ENCODE measurements around the gene PPFIBP2.

Gene PPFIBP2

DNA sequence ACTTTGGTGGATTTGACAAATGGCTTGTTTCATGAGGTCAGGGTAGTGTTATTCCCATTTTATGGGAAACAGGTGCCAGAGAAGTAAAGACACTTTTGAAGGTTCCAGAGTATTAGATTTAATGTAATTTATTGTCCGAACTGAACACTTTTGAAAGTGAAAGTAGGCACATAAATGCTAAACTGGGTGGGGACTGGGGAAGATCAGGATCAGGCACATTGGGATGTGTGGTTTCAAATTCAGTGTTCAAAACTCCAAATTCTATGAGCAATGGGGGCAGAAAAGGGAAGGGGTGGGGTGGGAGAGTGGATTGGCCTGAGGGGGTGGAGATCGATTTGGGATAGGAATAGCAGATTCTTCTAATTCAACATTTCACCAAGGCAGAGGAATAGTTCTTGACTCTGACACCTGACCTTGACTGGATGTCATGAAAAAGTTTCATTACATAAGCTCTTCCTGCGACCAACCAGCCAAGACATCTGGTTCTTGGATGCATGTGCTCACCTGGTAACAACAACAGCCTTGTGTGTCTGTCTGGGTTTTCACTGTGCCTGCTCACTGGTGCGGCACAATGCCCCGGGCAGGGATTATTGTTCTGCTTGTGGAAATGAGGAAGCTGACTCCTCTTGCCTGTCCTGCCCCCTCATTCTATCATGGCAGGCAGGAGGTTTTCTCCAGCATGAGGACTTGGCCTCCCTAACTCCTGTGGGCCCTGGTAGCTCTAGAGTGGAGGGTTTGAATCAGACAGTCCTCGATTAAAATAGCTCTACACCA is 10.8 kb downstream of the PPFIBP2 start:
- Histone ChIP-seq H3K9me3 (replicated peaks in 1 of 2; ENCODE audit: control insufficient read depth in 2 of 2, insufficient read depth in 1 of 2, low read depth in 1 of 2, low read length in 2 of 2) (no peaks in the 10 kb centered on the region), H3K4me1 (ENCODE audit: control insufficient read depth in 2 of 2, insufficient read depth in 1 of 2, low read depth in 1 of 2, low read length in 2 of 2) (no peaks in the 10 kb centered on the region), H2BK12ac (ENCODE audit: low read length) (no peak overlapping the region), H3K9ac (ENCODE audit: low read depth, low read length, poor library complexity) (no peak overlapping the region), H3K79me1 (ENCODE audit: low read depth, low read length) (no peaks in the 10 kb centered on the region), H2BK15ac (ENCODE audit: low read length) (no peak overlapping the region), H3K4ac (ENCODE audit: low read length) (no peak overlapping the region), H2BK5ac (ENCODE audit: low read length) (no peak overlapping the region), H2AFZ (ENCODE audit: low read length) (no peak overlapping the region), H3K4me2 (ENCODE audit: insufficient read depth, low read length, poor library complexity, severe bottlenecking) (no peak overlapping the region), H3K18ac (ENCODE audit: low read length) (no peak overlapping the region), H3K14ac (ENCODE audit: low read length) (no peak overlapping the region), H4K8ac (ENCODE audit: low read depth, low read length) (no peak overlapping the region), H3K36me3 (replicated peaks in 1 of 2; ENCODE audit: control insufficient read depth in 2 of 2, insufficient read depth in 2 of 2, low read length in 2 of 2) (no peaks in the 10 kb centered on the region), H2BK120ac (ENCODE audit: low read depth, low read length) (no peak overlapping the region), H3K27ac (replicated peaks; ENCODE audit: low read length) (no peak overlapping the region), H2AK5ac (ENCODE audit: low read depth, low read length) (no peak overlapping the region), H3K23ac (ENCODE audit: low read depth, low read length, poor library complexity) (no peak overlapping the region), H4K91ac (ENCODE audit: low read depth, low read length, poor library complexity) (no peak overlapping the region), H3K27me3 (ENCODE audit: control insufficient read depth in 3 of 3, insufficient read depth in 3 of 3, low read depth in 1 of 3, low read length in 3 of 3) (peaks cover 0 to 35% (median 0%) of the 10 kb centered on the region in 3 experiments), H3K4me3 (ENCODE audit: low read length in 2 of 2) (no peak overlapping the region)
- no peak for DNase-seq (ENCODE audit: low spot score)
- WGBS, 2 donors (ENCODE audit: extremely low coverage in 2 of 2, insufficient read length in 2 of 2, insufficient replicate concordance in 1 of 2) = no CpG with 5 or more reads among the region's 6 CpGs

DNA sequence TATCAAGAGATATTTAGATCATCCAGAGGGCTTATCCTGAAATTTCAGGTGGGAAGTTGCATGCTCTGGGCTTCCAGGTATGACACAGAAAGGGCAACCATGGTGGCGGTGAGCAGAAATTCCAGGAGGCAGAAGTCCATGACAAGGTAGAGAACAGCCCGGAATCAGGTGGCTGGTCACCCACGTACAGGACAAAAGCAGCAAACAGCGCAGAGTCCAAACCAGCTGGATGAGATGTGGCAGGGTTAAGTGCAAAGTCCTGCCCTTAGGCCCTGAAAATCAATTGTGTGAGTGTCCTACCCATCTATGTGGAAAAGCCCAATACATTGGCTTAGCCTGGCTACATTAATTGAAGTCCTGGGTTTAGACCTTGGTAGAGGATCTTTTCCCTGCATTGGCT is 11.6 kb downstream of the PPFIBP2 start:
- H2AK5ac ChIP-seq (ENCODE audit: low read depth, low read length) = no peak overlapping the region
- no peak overlapping the region for H3K4me3 ChIP-seq (ENCODE audit: low read length in 2 of 2)
- H4K8ac ChIP-seq (ENCODE audit: low read depth, low read length) = no peak overlapping the region
- H3K27ac ChIP-seq (replicated peaks; ENCODE audit: low read length) = no peak overlapping the region
- H2BK120ac ChIP-seq (ENCODE audit: low read depth, low read length) = no peak overlapping the region
- H3K27me3 ChIP-seq (ENCODE audit: control insufficient read depth in 3 of 3, insufficient read depth in 3 of 3, low read depth in 1 of 3, low read length in 3 of 3) = peaks cover 0 to 37% (median 0%) of the 10 kb centered on the region in 3 experiments
- H3K79me1 ChIP-seq (ENCODE audit: low read depth, low read length) = no peaks in the 10 kb centered on the region
- H2BK12ac ChIP-seq (ENCODE audit: low read length) = no peak overlapping the region
- no peak overlapping the region for H3K4me2 ChIP-seq (ENCODE audit: insufficient read depth, low read length, poor library complexity, severe bottlenecking)
- DNase-seq (ENCODE audit: low spot score) = no peak
- H2BK15ac ChIP-seq (ENCODE audit: low read length) = no peak overlapping the region
- H3K18ac ChIP-seq (ENCODE audit: low read length) = no peak overlapping the region
- no peak overlapping the region for H4K91ac ChIP-seq (ENCODE audit: low read depth, low read length, poor library complexity)
- H3K23ac ChIP-seq (ENCODE audit: low read depth, low read length, poor library complexity) = no peak overlapping the region
- H3K14ac ChIP-seq (ENCODE audit: low read length) = no peak overlapping the region
- no peak overlapping the region for H2AFZ ChIP-seq (ENCODE audit: low read length)
- H3K36me3 ChIP-seq (replicated peaks in 1 of 2; ENCODE audit: control insufficient read depth in 2 of 2, insufficient read depth in 2 of 2, low read length in 2 of 2) = no peaks in the 10 kb centered on the region
- WGBS, 2 donors (ENCODE audit: extremely low coverage in 2 of 2, insufficient read length in 2 of 2, insufficient replicate concordance in 1 of 2) = no CpG with 5 or more reads among the region's 4 CpGs
- no peak overlapping the region for H2BK5ac ChIP-seq (ENCODE audit: low read length)
- no peak overlapping the region for H3K9ac ChIP-seq (ENCODE audit: low read depth, low read length, poor library complexity)
- H3K4me1 ChIP-seq (ENCODE audit: control insufficient read depth in 2 of 2, insufficient read depth in 1 of 2, low read depth in 1 of 2, low read length in 2 of 2) = no peaks in the 10 kb centered on the region
- H3K9me3 ChIP-seq (replicated peaks in 1 of 2; ENCODE audit: control insufficient read depth in 2 of 2, insufficient read depth in 1 of 2, low read depth in 1 of 2, low read length in 2 of 2) = no peaks in the 10 kb centered on the region
- H3K4ac ChIP-seq (ENCODE audit: low read length) = no peak overlapping the region

DNA sequence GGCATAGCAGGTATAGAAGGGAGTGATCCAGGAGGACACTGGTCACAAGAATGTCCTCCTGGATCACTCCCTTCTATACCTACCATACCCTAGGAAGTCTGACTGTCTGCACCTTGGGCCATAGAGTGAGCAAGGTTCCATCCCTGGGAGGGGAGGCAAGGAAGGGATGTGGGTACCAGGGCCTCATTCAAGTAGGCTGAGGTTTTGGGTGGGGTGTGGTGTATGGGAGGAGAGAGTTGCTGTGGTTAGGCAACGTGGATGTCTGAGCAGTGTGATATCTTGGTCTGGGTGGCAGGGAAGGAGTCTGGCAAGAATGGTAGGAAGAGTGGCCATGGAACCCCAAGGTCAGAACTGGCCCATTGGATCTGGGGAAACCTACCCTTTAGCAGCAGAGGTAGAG is 13.2 kb downstream of the PPFIBP2 start:
- Histone ChIP-seq H3K9me3 (replicated peaks in 1 of 2; ENCODE audit: control insufficient read depth in 2 of 2, insufficient read depth in 1 of 2, low read depth in 1 of 2, low read length in 2 of 2) (no peaks in the 10 kb centered on the region), H2BK15ac (ENCODE audit: low read length) (no peak overlapping the region), H4K8ac (ENCODE audit: low read depth, low read length) (no peak overlapping the region), H3K4ac (ENCODE audit: low read length) (no peak overlapping the region), H3K18ac (ENCODE audit: low read length) (no peak overlapping the region), H3K27me3 (ENCODE audit: control insufficient read depth in 3 of 3, insufficient read depth in 3 of 3, low read depth in 1 of 3, low read length in 3 of 3) (peaks cover 0 to 26% (median 0%) of the 10 kb centered on the region in 3 experiments), H2BK5ac (ENCODE audit: low read length) (no peak overlapping the region), H4K91ac (ENCODE audit: low read depth, low read length, poor library complexity) (no peak overlapping the region), H3K4me2 (ENCODE audit: insufficient read depth, low read length, poor library complexity, severe bottlenecking) (no peak overlapping the region), H3K23ac (ENCODE audit: low read depth, low read length, poor library complexity) (no peak overlapping the region), H3K79me1 (ENCODE audit: low read depth, low read length) (no peaks in the 10 kb centered on the region), H3K4me3 (ENCODE audit: low read length in 2 of 2) (no peak overlapping the region), H2AK5ac (ENCODE audit: low read depth, low read length) (no peak overlapping the region), H3K27ac (replicated peaks; ENCODE audit: low read length) (no peak overlapping the region), H3K4me1 (ENCODE audit: control insufficient read depth in 2 of 2, insufficient read depth in 1 of 2, low read depth in 1 of 2, low read length in 2 of 2) (no peaks in the 10 kb centered on the region), H2BK12ac (ENCODE audit: low read length) (no peak overlapping the region), H2AFZ (ENCODE audit: low read length) (no peak overlapping the region), H2BK120ac (ENCODE audit: low read depth, low read length) (no peak overlapping the region), H3K9ac (ENCODE audit: low read depth, low read length, poor library complexity) (no peak overlapping the region), H3K36me3 (replicated peaks in 1 of 2; ENCODE audit: control insufficient read depth in 2 of 2, insufficient read depth in 2 of 2, low read length in 2 of 2) (no peaks in the 10 kb centered on the region), H3K14ac (ENCODE audit: low read length) (no peak overlapping the region)
- no CpG with 5 or more reads among the region's 1 CpG for WGBS, 2 donors (ENCODE audit: extremely low coverage in 2 of 2, insufficient read length in 2 of 2, insufficient replicate concordance in 1 of 2)
- no peak for DNase-seq (ENCODE audit: low spot score)

DNA sequence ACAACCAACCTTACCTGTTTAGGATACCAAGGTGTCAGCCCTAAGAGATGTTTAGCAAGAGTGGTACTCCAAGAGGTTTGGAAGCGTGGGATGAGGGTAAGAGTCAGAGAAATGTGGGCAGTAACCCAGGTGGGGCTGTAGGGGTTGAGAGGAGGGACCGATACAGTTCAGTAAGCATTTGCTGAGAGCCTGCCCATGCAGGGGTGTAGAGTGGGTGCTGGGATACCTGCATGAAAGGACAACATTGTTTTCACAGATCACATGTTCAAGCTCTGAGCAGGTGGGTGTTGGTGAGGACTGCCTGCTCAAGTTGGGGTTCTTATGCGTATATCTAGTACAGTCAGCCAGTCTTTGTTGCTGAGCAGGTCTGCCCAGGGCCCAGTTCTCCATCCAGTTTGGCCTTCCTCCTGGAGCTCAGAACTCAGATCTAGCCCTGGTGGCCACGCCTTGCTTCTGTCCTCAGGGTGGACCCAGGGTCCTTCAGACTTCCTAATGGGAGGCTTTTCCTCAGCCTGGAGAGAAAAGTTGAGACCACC is 14.8 kb downstream of the PPFIBP2 start:
- H3K9ac ChIP-seq (ENCODE audit: low read depth, low read length, poor library complexity) = no peak overlapping the region
- no peak overlapping the region for H2BK15ac ChIP-seq (ENCODE audit: low read length)
- H2AK5ac ChIP-seq (ENCODE audit: low read depth, low read length) = no peak overlapping the region
- H3K4me2 ChIP-seq (ENCODE audit: insufficient read depth, low read length, poor library complexity, severe bottlenecking) = no peak overlapping the region
- no peak overlapping the region for H2BK5ac ChIP-seq (ENCODE audit: low read length)
- no peak overlapping the region for H3K14ac ChIP-seq (ENCODE audit: low read length)
- no peaks in the 10 kb centered on the region for H3K36me3 ChIP-seq (replicated peaks in 1 of 2; ENCODE audit: control insufficient read depth in 2 of 2, insufficient read depth in 2 of 2, low read length in 2 of 2)
- peaks cover 0 to 25% (median 0%) of the 10 kb centered on the region in 3 experiments for H3K27me3 ChIP-seq (ENCODE audit: control insufficient read depth in 3 of 3, insufficient read depth in 3 of 3, low read depth in 1 of 3, low read length in 3 of 3)
- H2BK12ac ChIP-seq (ENCODE audit: low read length) = no peak overlapping the region
- no peak overlapping the region for H3K4me3 ChIP-seq (ENCODE audit: low read length in 2 of 2)
- no peaks in the 10 kb centered on the region for H3K4me1 ChIP-seq (ENCODE audit: control insufficient read depth in 2 of 2, insufficient read depth in 1 of 2, low read depth in 1 of 2, low read length in 2 of 2)
- H3K27ac ChIP-seq (replicated peaks; ENCODE audit: low read length) = no peak overlapping the region
- no peaks in the 10 kb centered on the region for H3K9me3 ChIP-seq (replicated peaks in 1 of 2; ENCODE audit: control insufficient read depth in 2 of 2, insufficient read depth in 1 of 2, low read depth in 1 of 2, low read length in 2 of 2)
- no peak for DNase-seq (ENCODE audit: low spot score)
- H3K4ac ChIP-seq (ENCODE audit: low read length) = no peak overlapping the region
- WGBS, 2 donors (ENCODE audit: extremely low coverage in 2 of 2, insufficient read length in 2 of 2, insufficient replicate concordance in 1 of 2) = no CpG with 5 or more reads among the region's 4 CpGs
- no peak overlapping the region for H3K18ac ChIP-seq (ENCODE audit: low read length)
- no peak overlapping the region for H2AFZ ChIP-seq (ENCODE audit: low read length)
- H4K8ac ChIP-seq (ENCODE audit: low read depth, low read length) = no peak overlapping the region
- H4K91ac ChIP-seq (ENCODE audit: low read depth, low read length, poor library complexity) = no peak overlapping the region
- H3K23ac ChIP-seq (ENCODE audit: low read depth, low read length, poor library complexity) = no peak overlapping the region
- no peak overlapping the region for H2BK120ac ChIP-seq (ENCODE audit: low read depth, low read length)
- H3K79me1 ChIP-seq (ENCODE audit: low read depth, low read length) = no peaks in the 10 kb centered on the region

Measured in neuronal stem cell (in vitro differentiated cells).